BLaER1 treated with 17β-estradiol and CSF1 and Interleukin-3, amounts not matched to agents 10 nM and 100 nM (cell line): ENCODE results near the gene NDUFA5.

ENCODE experiments used
- H3K27ac ChIP-seq, 11 experiments: shearing (Covaris generic); formaldehyde crosslinking; 2 replicates each; pipeline ENCODE4 v1.8.1; 2022
- H3K27me3 ChIP-seq, 11 experiments: shearing (Covaris generic); formaldehyde crosslinking; 2 replicates each; pipeline ENCODE4 v1.8.1; 2022
- H3K36me3 ChIP-seq, 11 experiments: shearing (Covaris generic); formaldehyde crosslinking; 2 replicates each; pipeline ENCODE4 v1.8.1; 2022
- H3K4me1 ChIP-seq, 10 experiments: shearing (Covaris generic); formaldehyde crosslinking; 2 replicates each; pipeline ENCODE4 v1.8.1; 2022
- H3K4me2 ChIP-seq, 11 experiments: shearing (Covaris generic); formaldehyde crosslinking; 2 replicates each; pipeline ENCODE4 v1.8.1; 2022
- H3K4me3 ChIP-seq, 10 experiments: shearing (Covaris generic); formaldehyde crosslinking; 2 replicates each; pipeline ENCODE4 v1.8.1; 2022
- H3K9ac ChIP-seq, 11 experiments: shearing (Covaris generic); formaldehyde crosslinking; 2 replicates each; pipeline ENCODE4 v1.8.1; 2022
- H3K9me3 ChIP-seq, 11 experiments: shearing (Covaris generic); formaldehyde crosslinking; replicated peaks in 1 of 11; 2 replicates each; pipeline ENCODE4 v1.8.1; 2022
- H4K20me1 ChIP-seq, 11 experiments: shearing (Covaris generic); formaldehyde crosslinking; 2 replicates each; pipeline ENCODE4 v1.8.1; 2022
- Cebpa-rat ChIP-seq, 11 experiments: shearing (Covaris generic); IDR thresholded peaks; 2 replicates each; pipeline ENCODE4 v1.8.1; 2022

The NDUFA5 gene

DNA sequence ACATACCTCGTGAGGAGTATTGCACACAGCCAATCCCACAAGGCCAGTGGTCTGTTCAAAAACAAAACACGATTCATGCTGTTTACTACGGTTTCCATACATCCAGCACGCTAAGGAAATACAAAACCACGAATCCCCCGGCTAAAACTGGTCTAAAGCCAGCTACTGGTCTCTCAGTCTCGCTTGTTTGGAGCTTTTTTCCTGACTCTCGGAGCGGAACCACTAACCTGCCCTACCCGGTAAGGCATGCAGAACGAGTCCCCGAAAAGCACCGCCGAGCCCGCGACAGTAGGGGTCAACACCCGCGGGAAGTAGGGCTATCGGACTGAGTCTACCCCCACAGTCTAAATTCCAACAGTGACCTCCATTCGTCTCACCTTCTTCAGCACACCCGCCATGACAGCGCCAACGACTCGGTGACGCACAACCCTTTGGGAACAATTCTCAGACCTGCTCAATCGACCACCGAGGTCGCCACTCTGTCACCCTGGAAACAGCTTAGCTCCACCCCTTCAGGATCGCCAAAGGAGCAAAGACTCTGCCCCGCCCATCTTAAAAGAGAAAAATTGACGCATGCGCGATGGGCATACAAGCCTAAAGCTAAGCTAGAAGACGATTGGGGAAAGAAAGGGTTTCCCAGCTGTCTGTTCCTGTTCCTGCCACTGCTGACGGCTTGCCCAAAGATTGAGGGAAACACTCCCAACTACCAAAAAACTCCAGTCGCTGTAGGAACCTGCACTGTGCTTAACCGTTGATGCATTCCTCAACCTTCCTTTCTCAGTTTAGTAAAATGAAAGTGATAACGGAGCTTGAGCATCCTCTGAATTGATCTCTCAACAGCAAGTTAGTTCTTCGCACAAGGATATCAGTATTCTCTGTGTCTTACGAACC, at the start of gene NDUFA5:
Gene NDUFA5 (minus strand): TSS at position 421 of the 891 bp plus-strand sequence. CDS start 23 bp downstream, at position 398.
- H3K9ac ChIP-seq: peak within 1 kb of the TSS; percentile 85 to 93 (median 90)
- H3K9me3 ChIP-seq: peaks cover 0 to 7% (median 0%) of the 10 kb centered on the region in 11 experiments; a peak in 3 of 22 replicates
- H3K27ac ChIP-seq: peak within 1 kb of the TSS; percentile 82 to 93 (median 88)
- H3K27me3 ChIP-seq: no peaks in the 10 kb centered on the region
- H3K4me1 ChIP-seq: peaks cover 15 to 33% (median 25%) of the 10 kb centered on the region in 10 experiments
- peak within 1 kb of the TSS; percentile 77 to 97 (median 88) for H3K4me2 ChIP-seq
- no peak for TF ChIP-seq Cebpa-rat (IDR thresholded peaks at IDR 0.05)
- peaks cover 25 to 40% (median 30%) of the 10 kb centered on the region in 11 experiments for H3K36me3 ChIP-seq
- H3K4me3 ChIP-seq: peak within 1 kb of the TSS; percentile 83 to 99 (median 92)
- peaks cover 0 to 25% (median 3%) of the 10 kb centered on the region in 11 experiments; a peak in 6 of 22 replicates for H4K20me1 ChIP-seq

DNA sequence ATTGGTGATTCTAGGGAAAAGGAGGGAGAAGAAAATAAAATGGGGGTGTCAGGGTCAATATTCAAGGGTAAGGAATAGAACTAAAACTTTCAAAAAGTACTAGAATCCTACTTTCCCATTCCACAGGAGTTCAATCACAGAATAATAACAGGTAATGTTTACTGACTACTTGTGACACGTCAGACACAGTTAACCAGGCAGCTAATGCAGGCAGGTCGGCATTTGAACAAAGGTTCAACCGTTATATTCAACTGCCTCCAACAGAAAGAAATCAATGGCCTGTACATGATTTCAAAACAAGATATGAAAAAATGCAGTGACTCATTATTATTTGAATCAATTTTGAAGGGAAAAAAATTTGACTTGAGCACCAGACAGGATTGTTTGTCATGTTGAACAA, 47.1 kb upstream of the NDUFA5 start:
- TF ChIP-seq Cebpa-rat (IDR thresholded peaks at IDR 0.05): no peak
- no peak overlapping the region for H3K4me2 ChIP-seq
- H3K4me1 ChIP-seq: no peaks in the 10 kb centered on the region

DNA sequence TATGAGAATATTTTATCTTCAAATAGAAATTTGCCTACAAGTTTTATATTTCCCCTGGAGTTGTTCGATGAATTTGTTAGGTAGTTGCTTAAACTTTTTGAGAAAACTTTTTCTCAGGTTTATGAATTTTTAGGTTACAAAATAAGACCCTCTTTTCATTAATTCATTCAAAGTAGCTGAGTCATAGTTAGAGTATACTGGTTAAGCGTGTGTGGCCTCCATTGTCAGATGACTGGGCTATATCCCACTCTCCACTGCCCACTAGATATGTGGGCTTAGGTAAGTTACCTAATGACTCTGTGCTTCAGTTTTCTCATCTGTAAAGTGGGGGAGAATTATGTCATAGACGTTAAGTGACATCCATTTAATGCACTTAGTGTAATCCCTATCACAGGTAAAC, 45.0 kb upstream of the NDUFA5 start:
- no peaks in the 10 kb centered on the region for H4K20me1 ChIP-seq
- TF ChIP-seq Cebpa-rat (IDR thresholded peaks at IDR 0.05): no peak

More for the DNA sequence above, 47.1 kb upstream of the NDUFA5 start:
- no peak overlapping the region for H3K4me3 ChIP-seq
- no peak overlapping the region for H3K27ac ChIP-seq
- H3K9me3 ChIP-seq: no peaks in the 10 kb centered on the region
- no peaks in the 10 kb centered on the region for H4K20me1 ChIP-seq
- H3K27me3 ChIP-seq: no peaks in the 10 kb centered on the region
- H3K9ac ChIP-seq: no peak overlapping the region
- H3K36me3 ChIP-seq: no peaks in the 10 kb centered on the region

DNA sequence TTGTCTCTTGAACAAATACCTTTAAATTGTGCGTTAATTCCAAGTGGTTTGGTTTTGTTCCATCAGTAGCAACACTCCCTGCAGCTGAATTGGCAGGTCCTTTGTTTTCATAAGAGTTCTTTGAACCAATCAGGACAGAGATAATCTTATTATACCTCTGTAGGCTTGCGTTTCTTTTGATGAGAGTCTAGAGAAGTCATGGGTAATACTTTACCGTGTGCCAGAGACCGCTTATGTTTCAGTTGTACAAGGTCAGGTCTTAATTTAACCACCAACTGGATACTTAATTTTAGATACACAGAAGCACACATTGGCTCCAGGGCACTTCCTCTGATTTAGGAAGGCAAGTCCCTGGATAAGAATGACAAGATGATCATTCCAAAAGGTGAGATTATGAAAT, 43.9 kb upstream of the NDUFA5 start, which contains the start of gene ASB15:
Gene ASB15 (plus strand): TSS at position 292 of the 400 bp plus-strand sequence. CDS start 12,682 bp downstream, outside the sequence.
- Histone ChIP-seq H3K9ac (no peak within 1 kb of the TSS), H3K27ac (no peak within 1 kb of the TSS), H4K20me1 (no peaks in the 10 kb centered on the region), H3K4me3 (no peak within 1 kb of the TSS), H3K36me3 (no peaks in the 10 kb centered on the region), H3K27me3 (no peaks in the 10 kb centered on the region), H3K4me1 (no peaks in the 10 kb centered on the region), H3K9me3 (no peaks in the 10 kb centered on the region), H3K4me2 (no peak within 1 kb of the TSS)
- no peak for TF ChIP-seq Cebpa-rat (IDR thresholded peaks at IDR 0.05)

More for the DNA sequence above, 45.0 kb upstream of the NDUFA5 start:
- no peak overlapping the region for H3K27ac ChIP-seq
- H3K4me1 ChIP-seq: no peaks in the 10 kb centered on the region
- no peak overlapping the region for H3K9ac ChIP-seq
- no peaks in the 10 kb centered on the region for H3K36me3 ChIP-seq
- H3K4me2 ChIP-seq: no peak overlapping the region
- H3K27me3 ChIP-seq: no peaks in the 10 kb centered on the region
- H3K4me3 ChIP-seq: no peak overlapping the region
- H3K9me3 ChIP-seq: no peaks in the 10 kb centered on the region

DNA sequence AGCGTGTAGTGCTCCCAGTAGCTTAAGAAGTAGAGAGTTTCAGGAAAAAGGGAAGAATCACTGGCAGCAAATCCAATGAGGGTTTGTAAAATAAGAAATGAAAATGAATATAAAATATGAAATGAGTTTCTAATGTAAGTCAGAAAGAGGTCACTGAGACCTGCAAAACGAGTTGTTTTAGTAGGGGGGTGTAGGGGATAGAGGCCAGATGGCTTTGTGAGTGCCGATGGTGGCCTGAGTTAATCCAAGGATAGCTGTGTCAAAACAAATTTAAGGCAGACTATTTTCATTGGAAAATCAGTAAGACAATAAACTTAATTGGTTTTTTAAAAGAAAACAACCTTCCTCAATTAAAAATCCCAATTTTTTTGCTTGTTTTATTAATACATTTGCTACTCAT, 43.3 kb upstream of the NDUFA5 start:
- Histone ChIP-seq H3K4me1 (no peaks in the 10 kb centered on the region), H3K4me2 (no peak overlapping the region), H3K36me3 (no peaks in the 10 kb centered on the region), H3K4me3 (no peak overlapping the region), H3K27me3 (no peaks in the 10 kb centered on the region), H3K9me3 (no peaks in the 10 kb centered on the region), H3K27ac (no peak overlapping the region), H3K9ac (no peak overlapping the region), H4K20me1 (no peaks in the 10 kb centered on the region)
- no peak for TF ChIP-seq Cebpa-rat (IDR thresholded peaks at IDR 0.05)

DNA sequence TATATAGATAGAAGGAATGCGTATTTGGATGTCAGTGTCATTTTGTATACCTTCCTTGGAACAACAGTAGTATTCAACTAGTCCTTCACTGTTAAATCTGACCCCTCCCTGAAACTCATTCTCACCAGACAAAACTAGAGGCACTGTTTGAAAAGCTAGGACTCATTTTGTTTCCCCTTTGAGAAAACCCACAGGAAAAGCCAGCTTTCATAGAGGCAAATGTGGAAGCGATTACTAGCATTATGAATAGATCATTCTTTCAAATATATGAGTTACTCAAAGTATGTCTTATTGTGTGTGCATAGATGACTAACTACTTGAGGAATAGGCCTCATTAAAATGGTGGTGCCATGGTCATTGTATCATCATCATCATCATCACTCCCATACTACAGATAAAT, 42.1 kb upstream of the NDUFA5 start:
- no peak overlapping the region for H3K4me3 ChIP-seq
- no peaks in the 10 kb centered on the region for H3K27me3 ChIP-seq
- no peaks in the 10 kb centered on the region for H3K4me1 ChIP-seq
- no peaks in the 10 kb centered on the region for H3K9me3 ChIP-seq
- H3K27ac ChIP-seq: no peak overlapping the region
- no peaks in the 10 kb centered on the region for H3K36me3 ChIP-seq
- H4K20me1 ChIP-seq: no peaks in the 10 kb centered on the region
- no peak overlapping the region for H3K9ac ChIP-seq
- no peak for TF ChIP-seq Cebpa-rat (IDR thresholded peaks at IDR 0.05)
- no peak overlapping the region for H3K4me2 ChIP-seq

DNA sequence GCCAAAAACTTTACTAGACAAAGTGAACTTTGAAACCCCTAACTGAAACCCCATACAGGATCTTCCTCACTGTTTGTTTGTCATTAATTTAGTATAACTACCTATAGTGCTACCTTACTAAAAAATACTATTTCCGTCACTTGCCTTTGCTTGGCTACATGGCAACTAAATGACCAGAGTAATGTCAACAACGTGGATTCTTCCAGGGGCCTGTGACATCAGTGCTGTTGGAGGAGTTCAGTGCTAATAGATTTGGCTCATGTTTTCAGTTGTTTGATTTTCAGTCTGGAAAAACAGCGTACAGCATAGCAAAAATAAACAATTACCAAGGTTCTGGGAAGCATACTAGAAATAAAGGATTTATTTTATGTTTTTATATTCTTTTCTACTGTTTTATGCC, 41.0 kb upstream of the NDUFA5 start:
- Histone ChIP-seq H4K20me1 (no peaks in the 10 kb centered on the region), H3K9ac (no peak overlapping the region), H3K4me1 (no peaks in the 10 kb centered on the region), H3K9me3 (no peaks in the 10 kb centered on the region), H3K36me3 (no peaks in the 10 kb centered on the region), H3K27me3 (no peaks in the 10 kb centered on the region), H3K4me3 (no peak overlapping the region), H3K4me2 (no peak overlapping the region), H3K27ac (no peak overlapping the region)
- no peak for TF ChIP-seq Cebpa-rat (IDR thresholded peaks at IDR 0.05)

DNA sequence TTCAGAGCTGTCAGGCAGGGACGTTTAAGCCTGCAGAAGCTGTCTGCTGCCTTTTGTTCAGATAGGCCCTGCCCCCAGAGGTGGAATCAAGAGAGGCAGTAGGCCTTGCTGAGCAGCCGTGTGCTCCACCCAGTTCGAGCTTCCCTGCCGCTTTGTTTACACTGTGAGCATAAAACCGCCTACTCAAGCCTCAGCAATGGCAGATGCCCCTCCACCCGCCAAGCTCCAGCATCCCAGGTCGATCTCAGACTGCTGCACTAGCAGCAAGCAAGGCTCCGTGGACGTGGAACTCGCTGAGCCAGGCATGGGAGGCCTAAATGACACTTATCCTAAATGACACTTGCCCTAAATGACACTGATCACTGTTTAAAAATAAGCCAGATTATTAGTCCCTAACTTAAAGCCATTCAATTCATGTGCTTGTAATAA, 37.2 kb upstream of the NDUFA5 start:
- TF ChIP-seq Cebpa-rat (IDR thresholded peaks at IDR 0.05): no peak
- no peaks in the 10 kb centered on the region for H4K20me1 ChIP-seq
- no peak overlapping the region for H3K4me2 ChIP-seq
- H3K27ac ChIP-seq: no peak overlapping the region
- no peaks in the 10 kb centered on the region for H3K36me3 ChIP-seq
- H3K4me3 ChIP-seq: no peak overlapping the region
- H3K27me3 ChIP-seq: no peaks in the 10 kb centered on the region
- H3K9ac ChIP-seq: no peak overlapping the region
- no peaks in the 10 kb centered on the region for H3K9me3 ChIP-seq
- no peaks in the 10 kb centered on the region for H3K4me1 ChIP-seq

DNA sequence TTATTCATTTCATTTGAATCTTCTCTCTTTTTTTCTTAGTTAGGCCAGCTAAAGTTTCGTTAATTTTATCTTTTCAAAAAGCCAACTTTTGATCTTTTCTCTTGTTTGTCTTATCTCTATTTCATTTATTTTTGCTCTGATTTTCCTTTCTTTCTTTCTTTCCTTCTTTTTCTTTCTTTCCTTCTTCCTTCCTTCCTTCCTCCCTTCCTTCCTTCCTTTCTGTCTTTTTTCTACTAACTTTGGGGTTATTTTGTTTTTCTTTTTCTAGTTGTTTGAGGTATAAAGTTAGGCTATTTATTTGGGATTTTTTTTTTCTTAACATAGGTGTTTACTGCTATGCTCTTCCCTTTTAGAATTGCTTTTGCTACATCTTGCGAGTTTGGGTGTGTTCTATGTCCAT, 30.8 kb upstream of the NDUFA5 start:
- H4K20me1 ChIP-seq: no peaks in the 10 kb centered on the region
- H3K4me3 ChIP-seq: no peak overlapping the region
- no peak for TF ChIP-seq Cebpa-rat (IDR thresholded peaks at IDR 0.05)
- H3K27ac ChIP-seq: no peak overlapping the region
- H3K9me3 ChIP-seq: no peaks in the 10 kb centered on the region
- H3K36me3 ChIP-seq: no peaks in the 10 kb centered on the region
- H3K9ac ChIP-seq: no peak overlapping the region
- no peak overlapping the region for H3K4me2 ChIP-seq
- no peaks in the 10 kb centered on the region for H3K4me1 ChIP-seq
- no peaks in the 10 kb centered on the region for H3K27me3 ChIP-seq

DNA sequence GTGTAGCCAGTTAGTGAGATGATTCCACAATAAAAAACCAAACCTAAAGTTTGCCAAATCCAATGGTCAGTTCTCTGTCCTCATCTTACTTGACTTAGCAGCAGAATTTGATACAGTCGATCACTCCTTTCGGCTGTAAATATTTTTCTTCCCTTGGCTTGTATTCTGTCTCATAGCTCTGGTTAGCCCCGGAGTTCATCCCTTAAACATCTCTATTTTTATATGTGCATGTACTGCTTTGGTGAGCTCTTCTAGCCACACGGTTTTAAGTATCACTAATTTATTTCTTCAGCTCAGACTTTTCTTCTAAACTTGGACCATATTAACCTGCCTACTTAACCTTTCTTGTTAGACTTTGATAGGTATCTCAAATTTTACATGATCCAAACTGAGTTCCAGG, 26.2 kb upstream of the NDUFA5 start:
- H3K4me2 ChIP-seq: no peak overlapping the region
- H3K9ac ChIP-seq: no peak overlapping the region
- H3K36me3 ChIP-seq: no peaks in the 10 kb centered on the region
- H3K27ac ChIP-seq: no peak overlapping the region
- no peak for TF ChIP-seq Cebpa-rat (IDR thresholded peaks at IDR 0.05)
- no peaks in the 10 kb centered on the region for H3K27me3 ChIP-seq
- H3K9me3 ChIP-seq: no peaks in the 10 kb centered on the region
- H3K4me3 ChIP-seq: no peak overlapping the region
- H3K4me1 ChIP-seq: no peaks in the 10 kb centered on the region
- H4K20me1 ChIP-seq: no peaks in the 10 kb centered on the region
